Neuron (in vitro differentiated cells): ENCODE measurements around the gene C1QL1.
A peak's percentile ranks its signal among the peaks of the same experiment; 100 is the strongest.

Experiments used
- H2AFZ ChIP-seq: one replicate; pipeline ENCODE4 v1.6.1; 2013; ENCODE audit warnings: low read depth, mild to moderate bottlenecking, inconsistent platforms, low read length, moderate library complexity
- H3K27me3 ChIP-seq: one replicate; pipeline ENCODE4 v1.6.1; 2013; ENCODE audit warnings: low read length; ENCODE audit not compliant: insufficient read depth
- H3K36me3 ChIP-seq: one replicate; pipeline ENCODE4 v1.6.1; 2013; ENCODE audit warnings: low read length; ENCODE audit not compliant: insufficient read depth
- H3K4me1 ChIP-seq: one replicate; pipeline ENCODE4 v1.6.1; 2013; ENCODE audit warnings: low read length; ENCODE audit not compliant: insufficient read depth
- H3K4me3 ChIP-seq: 2 replicates; pipeline ENCODE4 v1.5.1; 2013; ENCODE audit warnings: mild to moderate bottlenecking, low read length, moderate library complexity
- H3K9me3 ChIP-seq: one replicate; pipeline ENCODE4 v1.6.1; 2013; ENCODE audit warnings: low read length

The C1QL1 gene

DNA sequence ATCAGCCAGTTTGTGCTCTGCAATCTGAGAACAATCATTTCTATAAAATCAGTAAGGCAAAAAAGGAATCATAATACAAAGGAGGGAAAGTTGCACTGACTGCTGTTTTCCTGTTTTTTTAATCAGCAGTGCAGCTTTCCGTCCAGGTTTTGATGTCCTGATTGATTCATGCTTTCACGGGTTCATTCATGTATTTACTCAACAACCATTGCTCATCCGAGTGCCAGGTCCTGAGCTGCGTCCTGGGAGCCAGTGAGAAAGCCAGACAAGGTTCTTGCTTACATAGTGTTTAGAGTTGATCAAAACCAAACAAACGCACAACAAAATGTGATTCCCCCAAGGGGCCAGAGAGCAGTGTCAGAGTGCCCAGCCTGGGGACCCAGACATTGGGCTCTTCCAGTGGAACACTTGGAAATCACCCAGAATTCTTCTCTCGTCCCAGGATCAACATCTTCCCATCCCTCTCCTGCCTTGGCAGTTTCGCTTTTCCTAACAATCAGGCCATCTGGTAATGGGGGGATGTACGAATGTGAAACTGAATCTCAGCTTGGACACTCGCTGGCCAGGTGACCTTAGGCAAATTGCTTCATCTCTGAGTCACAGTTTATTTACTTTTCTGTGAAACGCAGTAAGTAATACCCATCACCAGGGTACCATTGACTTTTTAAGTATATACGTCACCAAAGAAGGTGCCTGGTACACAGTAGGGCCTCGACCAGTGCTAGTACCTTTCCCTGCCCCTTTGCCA lies 13.3 kb upstream of the C1QL1 start:
- no peak overlapping the region for H2AFZ ChIP-seq
- H3K4me3 ChIP-seq = no peak overlapping the region
- peaks cover 16% of the 10 kb centered on the region for H3K27me3 ChIP-seq
- H3K9me3 ChIP-seq = no peaks in the 10 kb centered on the region
- peaks cover 44% of the 10 kb centered on the region for H3K4me1 ChIP-seq
- H3K36me3 ChIP-seq = no peaks in the 10 kb centered on the region

GRCh38 chr17:44979426-44979995 lies 11.4 kb upstream of the C1QL1 start:
- Histone ChIP-seq H3K36me3 (no peaks in the 10 kb centered on the region), H2AFZ (no peak overlapping the region), H3K4me1 (peaks cover 52% of the 10 kb centered on the region), H3K9me3 (no peaks in the 10 kb centered on the region), H3K4me3 (no peak overlapping the region), H3K27me3 (peaks cover 20% of the 10 kb centered on the region)

- peaks cover 20% of the 10 kb centered on the region for H3K27me3 ChIP-seq
- peaks cover 52% of the 10 kb centered on the region for H3K4me1 ChIP-seq
- H3K9me3 ChIP-seq = no peaks in the 10 kb centered on the region
- no peak overlapping the region for H3K4me3 ChIP-seq
- H3K36me3 ChIP-seq = no peaks in the 10 kb centered on the region
- no peak overlapping the region for H2AFZ ChIP-seq
Observed at GRCh38 chr17:44978807-44979206, 10.7 kb upstream of the C1QL1 start.

DNA sequence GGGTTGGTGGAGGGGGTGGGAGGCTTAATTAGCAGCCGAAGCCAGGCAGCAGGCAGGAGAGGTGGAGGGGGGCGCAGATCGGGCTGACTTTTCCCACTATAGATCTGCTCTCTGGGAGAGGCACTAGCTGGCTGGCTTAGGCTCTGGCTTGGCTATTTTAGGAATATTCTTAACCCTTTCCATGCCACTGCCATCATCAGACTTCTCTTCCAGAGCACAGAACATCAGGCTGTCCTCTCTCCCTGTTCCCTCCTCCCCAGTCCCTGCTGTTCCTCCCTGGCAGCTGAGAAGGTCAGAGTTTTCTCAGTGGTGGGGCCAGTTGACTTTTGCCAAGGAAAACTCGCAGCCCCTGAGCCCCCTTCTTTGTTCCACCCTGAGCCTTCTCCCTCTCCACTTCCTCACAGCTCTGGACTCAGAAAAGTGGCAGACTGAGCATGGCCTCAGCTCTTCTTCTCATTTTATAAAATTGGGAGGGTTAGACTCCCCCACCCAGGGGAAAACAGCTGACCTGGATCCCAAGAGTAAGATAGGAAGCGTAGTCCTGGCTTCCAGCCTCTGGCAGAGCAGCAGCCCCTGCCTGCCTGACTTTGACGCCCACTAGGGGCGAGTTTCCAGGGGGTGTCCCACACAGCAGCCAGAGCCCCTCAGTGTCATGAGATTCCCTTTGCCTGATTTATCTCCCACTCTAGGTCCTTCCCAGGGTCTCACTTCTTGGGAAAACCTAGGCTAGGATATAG lies 9.9 kb upstream of the C1QL1 start:
- Histone ChIP-seq H3K4me1 (peaks cover 52% of the 10 kb centered on the region), H3K27me3 (peaks cover 23% of the 10 kb centered on the region), H3K4me3 (no peak overlapping the region)

GRCh38 chr17:44977065-44977464 lies 9.0 kb upstream of the C1QL1 start:
- no peak overlapping the region for H2AFZ ChIP-seq
- H3K4me3 ChIP-seq = no peak overlapping the region
- peaks cover 29% of the 10 kb centered on the region for H3K27me3 ChIP-seq
- no peaks in the 10 kb centered on the region for H3K36me3 ChIP-seq
- peaks cover 52% of the 10 kb centered on the region for H3K4me1 ChIP-seq
- no peaks in the 10 kb centered on the region for H3K9me3 ChIP-seq

More for the DNA sequence above, 9.9 kb upstream of the C1QL1 start:
- no peaks in the 10 kb centered on the region for H3K9me3 ChIP-seq
- H2AFZ ChIP-seq = no peak overlapping the region
- H3K36me3 ChIP-seq = no peaks in the 10 kb centered on the region

DNA sequence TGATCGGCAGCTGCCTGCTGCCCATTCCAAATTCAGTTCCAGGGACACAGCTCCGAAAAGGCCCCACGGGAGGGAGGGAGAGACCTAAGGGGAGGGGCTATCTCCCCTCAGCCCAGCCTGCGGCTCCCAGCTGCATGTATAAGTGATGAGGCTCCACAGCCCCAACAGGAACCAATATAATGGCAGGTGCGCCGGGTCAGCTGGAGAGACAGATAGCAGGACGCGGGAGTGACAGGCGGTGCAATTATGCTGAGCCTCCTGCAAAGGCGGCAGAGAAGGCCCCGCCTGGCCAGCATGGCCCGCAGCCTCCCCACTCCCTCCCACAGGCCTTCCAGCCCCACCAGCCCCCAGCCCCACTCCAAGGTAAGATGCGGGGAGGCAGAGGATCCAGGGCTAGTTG lies 8.1 kb upstream of the C1QL1 start:
- peaks cover 48% of the 10 kb centered on the region for H3K4me1 ChIP-seq
- H3K4me3 ChIP-seq = no peak overlapping the region
- no peak overlapping the region for H2AFZ ChIP-seq
- H3K27me3 ChIP-seq = peaks cover 36% of the 10 kb centered on the region
- H3K36me3 ChIP-seq = no peaks in the 10 kb centered on the region
- H3K9me3 ChIP-seq = peaks cover 2% of the 10 kb centered on the region

- no peak overlapping the region for H2AFZ ChIP-seq
- H3K27me3 ChIP-seq = peaks cover 61% of the 10 kb centered on the region
- H3K4me1 ChIP-seq = peaks cover 36% of the 10 kb centered on the region
- no peaks in the 10 kb centered on the region for H3K36me3 ChIP-seq
- H3K9me3 ChIP-seq = peaks cover 2% of the 10 kb centered on the region
- no peak overlapping the region for H3K4me3 ChIP-seq
Observed at GRCh38 chr17:44972953-44973352, 4.8 kb upstream of the C1QL1 start.

DNA sequence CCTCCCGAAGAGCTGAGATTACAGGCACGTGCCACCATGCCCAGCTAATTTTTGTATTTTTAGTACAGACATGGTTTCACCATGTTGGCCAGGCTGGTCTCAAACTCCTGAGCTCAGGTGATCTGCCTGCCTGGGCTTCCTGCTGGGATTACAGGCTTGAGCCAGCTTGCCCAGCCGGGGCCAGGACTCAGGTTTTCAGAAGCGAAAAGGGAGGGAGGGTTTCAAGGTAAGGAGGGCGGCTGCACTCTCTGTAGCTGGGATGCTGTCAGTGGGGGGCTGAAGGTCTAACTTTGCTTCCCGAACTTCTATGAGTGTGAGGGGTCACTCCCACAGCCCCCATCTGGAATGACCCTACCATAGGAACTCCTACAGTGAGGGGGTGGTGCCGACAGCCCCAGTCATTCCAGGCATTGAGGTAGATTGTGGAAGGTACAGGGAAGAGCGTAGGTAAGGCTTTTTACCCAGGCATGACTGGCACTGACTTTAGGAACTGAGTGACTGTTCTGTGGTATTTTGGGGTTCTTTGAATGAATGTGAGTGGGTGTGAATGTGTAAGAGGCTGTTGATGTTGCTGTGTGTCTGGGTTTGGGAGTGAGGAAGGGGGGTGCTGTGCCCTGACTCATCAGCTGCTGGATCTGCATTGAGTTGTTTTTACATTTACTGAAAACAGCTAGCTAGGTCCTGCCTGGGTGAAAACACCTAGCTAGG lies 3.8 kb upstream of the C1QL1 start:
- H3K4me1 ChIP-seq = peaks cover 28% of the 10 kb centered on the region
- no peak overlapping the region for H2AFZ ChIP-seq
- no peak overlapping the region for H3K4me3 ChIP-seq
- peaks cover 58% of the 10 kb centered on the region for H3K27me3 ChIP-seq
- no peaks in the 10 kb centered on the region for H3K36me3 ChIP-seq
- H3K9me3 ChIP-seq = peaks cover 2% of the 10 kb centered on the region

DNA sequence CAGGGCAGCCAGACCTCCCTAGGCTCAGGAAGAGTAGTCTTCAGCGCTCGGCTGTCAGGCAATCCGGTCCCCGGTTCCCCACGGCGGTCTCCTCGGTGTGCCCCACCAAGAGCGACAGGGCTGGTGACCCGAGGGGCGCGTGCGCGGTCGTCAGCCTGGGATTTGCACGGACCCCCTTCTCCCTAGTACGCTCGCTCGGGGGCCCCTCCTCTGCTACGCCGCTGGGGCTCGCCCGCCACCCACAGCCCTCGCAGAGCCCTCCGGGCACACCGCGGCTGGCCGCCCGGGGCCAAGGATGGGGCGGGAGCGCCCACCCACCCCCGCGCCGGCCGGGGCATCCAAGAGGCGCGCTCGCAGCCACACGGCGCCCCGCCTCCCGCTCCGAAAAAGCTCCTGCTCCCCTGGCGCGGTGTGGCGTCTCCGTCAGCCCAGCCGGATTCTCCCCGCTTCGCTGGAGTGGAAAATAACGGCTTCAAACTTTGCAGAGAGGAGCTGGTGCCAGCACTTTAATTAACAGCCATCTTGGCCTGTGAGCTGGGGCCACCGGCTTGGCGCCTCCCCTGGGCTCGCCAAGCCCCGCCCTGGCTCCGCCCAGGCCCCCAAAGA lies 2.1 kb upstream of the C1QL1 start:
- Histone ChIP-seq H3K27me3 (peaks cover 68% of the 10 kb centered on the region), H3K9me3 (peaks cover 2% of the 10 kb centered on the region), H3K4me3 (peak overlapping the region; percentile 33)

DNA sequence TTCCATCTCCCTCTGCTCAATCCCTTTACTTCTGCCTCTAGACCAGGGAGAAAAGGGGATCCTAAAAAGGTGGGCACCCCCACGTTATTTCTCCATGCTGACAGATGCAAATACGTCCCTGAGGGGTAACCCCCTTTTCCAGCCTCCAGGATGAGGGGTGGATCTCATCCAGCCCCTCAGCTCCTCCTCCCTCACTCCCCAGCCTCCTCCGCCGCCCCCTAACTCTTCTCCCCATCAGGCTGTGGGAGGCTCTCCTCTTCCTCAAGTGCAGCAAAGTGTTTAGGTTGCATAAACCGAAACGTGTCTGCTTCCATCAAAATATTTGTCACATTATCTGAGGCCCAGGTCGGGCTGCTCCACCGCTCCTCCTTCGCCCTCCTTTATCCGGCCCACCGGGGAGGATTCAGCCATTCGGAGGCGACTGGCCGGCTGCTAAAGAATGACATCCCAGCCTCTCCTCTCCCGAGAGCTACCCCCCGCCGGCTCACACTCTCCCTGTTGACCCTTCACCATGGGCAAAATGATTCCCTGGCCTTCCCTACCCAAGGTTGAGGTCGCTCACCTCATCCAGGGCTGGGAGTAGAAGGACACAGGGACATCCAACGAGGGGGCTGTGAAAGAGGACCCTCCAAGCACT lies 1.2 kb upstream of the C1QL1 start:
- H2AFZ ChIP-seq = peak overlapping the region; percentile 67
- peaks cover 2% of the 10 kb centered on the region for H3K9me3 ChIP-seq
- H3K36me3 ChIP-seq = no peaks in the 10 kb centered on the region
- peaks cover 66% of the 10 kb centered on the region for H3K27me3 ChIP-seq
- peak overlapping the region; percentile 72 for H3K4me3 ChIP-seq
- H3K4me1 ChIP-seq = peaks cover 15% of the 10 kb centered on the region

More for the DNA sequence above, 2.1 kb upstream of the C1QL1 start:
- Histone ChIP-seq H3K36me3 (no peaks in the 10 kb centered on the region), H2AFZ (peak overlapping the region; percentile 74), H3K4me1 (peaks cover 15% of the 10 kb centered on the region)

- Histone ChIP-seq H3K27me3 (peaks cover 65% of the 10 kb centered on the region), H2AFZ (peak overlapping the region; percentile 38), H3K4me1 (peaks cover 15% of the 10 kb centered on the region), H3K4me3 (peak overlapping the region; percentile 22), H3K36me3 (no peaks in the 10 kb centered on the region), H3K9me3 (peaks cover 2% of the 10 kb centered on the region)
Observed at GRCh38 chr17:44967907-44968224, 237 bp downstream of the C1QL1 start.
